SU-DHL-6 (cell line): ENCODE data around the gene ZCCHC4.

Source experiments
- EZH2phosphoT487 ChIP-seq: fragments of 200-600 bp; sonication (generic), shearing (Covaris generic); conservative IDR thresholded peaks from 2 replicates; pipeline ENCODE4 v1.6.1; 2018; ENCODE audit warnings: mild to moderate bottlenecking, antibody characterized with exemption, low read length, moderate library complexity, mixed read lengths
- TF ChIP-seq, protein P1 (sequence below): fragments of 200-600 bp; sonication (generic); IDR thresholded peaks from one replicate; pipeline ENCODE4 v1.5.1; 2017; ENCODE audit warnings: antibody characterized with exemption, mild to moderate bottlenecking, low read length, moderate library complexity; ENCODE audit not compliant: insufficient read depth, poor library complexity, severe bottlenecking

DNA sequence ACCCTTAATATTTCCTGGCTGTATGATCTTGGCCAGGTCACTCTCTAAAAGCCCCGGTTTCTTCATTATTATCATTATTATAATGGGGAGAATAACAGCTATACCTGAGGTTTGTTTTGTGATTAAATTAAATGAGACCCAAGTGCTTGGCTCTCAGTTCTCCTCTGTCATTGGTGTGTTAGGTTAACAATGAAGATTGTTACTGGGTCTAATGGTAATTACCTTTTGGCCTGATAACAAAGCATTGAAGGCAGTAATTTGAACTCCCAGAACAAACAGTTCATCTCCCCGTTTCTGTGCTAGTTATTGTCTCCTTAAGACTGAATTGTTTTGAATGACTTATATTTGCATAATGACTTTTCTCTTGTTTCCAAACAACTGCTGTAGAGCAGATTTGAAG is 57.7 kb downstream of the ZCCHC4 start:
- TF ChIP-seq, protein P1, sequence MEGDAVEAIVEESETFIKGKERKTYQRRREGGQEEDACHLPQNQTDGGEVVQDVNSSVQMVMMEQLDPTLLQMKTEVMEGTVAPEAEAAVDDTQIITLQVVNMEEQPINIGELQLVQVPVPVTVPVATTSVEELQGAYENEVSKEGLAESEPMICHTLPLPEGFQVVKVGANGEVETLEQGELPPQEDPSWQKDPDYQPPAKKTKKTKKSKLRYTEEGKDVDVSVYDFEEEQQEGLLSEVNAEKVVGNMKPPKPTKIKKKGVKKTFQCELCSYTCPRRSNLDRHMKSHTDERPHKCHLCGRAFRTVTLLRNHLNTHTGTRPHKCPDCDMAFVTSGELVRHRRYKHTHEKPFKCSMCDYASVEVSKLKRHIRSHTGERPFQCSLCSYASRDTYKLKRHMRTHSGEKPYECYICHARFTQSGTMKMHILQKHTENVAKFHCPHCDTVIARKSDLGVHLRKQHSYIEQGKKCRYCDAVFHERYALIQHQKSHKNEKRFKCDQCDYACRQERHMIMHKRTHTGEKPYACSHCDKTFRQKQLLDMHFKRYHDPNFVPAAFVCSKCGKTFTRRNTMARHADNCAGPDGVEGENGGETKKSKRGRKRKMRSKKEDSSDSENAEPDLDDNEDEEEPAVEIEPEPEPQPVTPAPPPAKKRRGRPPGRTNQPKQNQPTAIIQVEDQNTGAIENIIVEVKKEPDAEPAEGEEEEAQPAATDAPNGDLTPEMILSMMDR = no peak
- no peak for TF ChIP-seq EZH2phosphoT487
